Measurements from ENCODE around the gene VPS54.

The VPS54 gene

DNA sequence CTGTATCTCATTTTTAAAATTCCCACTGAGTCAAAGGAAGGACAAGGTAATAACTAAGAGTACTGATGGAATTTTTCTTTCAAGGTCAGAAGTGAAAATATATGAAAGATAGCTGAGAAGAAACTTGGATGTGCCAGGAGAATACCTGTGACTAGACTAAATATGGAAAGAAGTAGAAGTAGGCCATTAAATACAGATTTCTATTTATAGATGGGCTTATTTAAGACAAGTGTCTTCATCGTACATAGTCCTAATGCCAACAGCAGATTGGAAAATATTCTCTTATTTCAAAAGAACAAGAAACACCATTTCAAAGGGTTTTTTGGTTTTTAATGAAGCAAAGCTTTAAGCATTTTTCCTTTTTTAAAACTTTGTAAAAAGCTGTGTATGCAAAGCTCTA is 155.5 kb downstream of the VPS54 start:
- Histone ChIP-seq H3K4me3 (ENCODE audit: low read depth in 1 of 5, low read length in 5 of 5) (no peak overlapping the region), H3K9ac (ENCODE audit: low read length in 5 of 5) (no peak overlapping the region), H3K36me3 (ENCODE audit: control insufficient read depth in 5 of 5, insufficient read depth in 5 of 5, low read length in 5 of 5) (peaks cover 28 to 62% (median 55%) of the 10 kb centered on the region in 5 donors), H3K4me1 (ENCODE audit: control insufficient read depth in 5 of 5, insufficient read depth in 5 of 5, low read length in 5 of 5) (peaks cover 0 to 13% (median 6%) of the 10 kb centered on the region in 5 donors), H3K27me3 (ENCODE audit: control insufficient read depth in 5 of 5, insufficient read depth in 4 of 5, low read length in 5 of 5) (no peaks in the 10 kb centered on the region), H3K27ac (ENCODE audit: low read depth, low read length) (peak overlapping the region; percentile 61), H3K9me3 (ENCODE audit: control insufficient read depth in 5 of 5, low read length in 5 of 5) (no peaks in the 10 kb centered on the region)

DNA sequence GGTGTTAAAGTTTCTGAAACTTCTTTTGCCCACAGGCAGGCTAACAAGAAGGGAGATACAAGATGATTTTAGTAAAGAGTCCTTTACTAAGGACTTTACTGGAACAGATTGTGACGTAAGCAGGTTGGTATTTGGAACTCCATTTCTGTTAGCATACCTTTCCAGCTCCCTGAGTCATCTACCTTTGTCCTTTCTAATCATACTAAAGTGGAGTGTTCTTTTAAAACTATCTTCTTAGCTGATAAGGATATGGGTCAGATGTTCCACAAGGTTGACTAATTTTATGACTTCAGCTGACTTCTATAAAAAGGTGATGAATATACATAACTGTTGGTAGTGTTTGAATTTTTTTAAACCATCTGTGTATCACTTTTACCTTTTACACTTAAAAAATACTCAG is 156.4 kb downstream of the VPS54 start:
- Histone ChIP-seq H3K27me3 (ENCODE audit: control insufficient read depth in 5 of 5, insufficient read depth in 4 of 5, low read length in 5 of 5) (no peaks in the 10 kb centered on the region), H3K9ac (ENCODE audit: low read length in 5 of 5) (peak overlapping the region in 1 of 5 donors; percentile 51), H3K4me3 (ENCODE audit: low read depth in 1 of 5, low read length in 5 of 5) (no peak overlapping the region), H3K36me3 (ENCODE audit: control insufficient read depth in 5 of 5, insufficient read depth in 5 of 5, low read length in 5 of 5) (peaks cover 32 to 65% (median 60%) of the 10 kb centered on the region in 5 donors), H3K4me1 (ENCODE audit: control insufficient read depth in 5 of 5, insufficient read depth in 5 of 5, low read length in 5 of 5) (peaks cover 0 to 13% (median 6%) of the 10 kb centered on the region in 5 donors), H3K9me3 (ENCODE audit: control insufficient read depth in 5 of 5, low read length in 5 of 5) (no peaks in the 10 kb centered on the region), H3K27ac (ENCODE audit: low read depth, low read length) (peak overlapping the region; percentile 61)

DNA sequence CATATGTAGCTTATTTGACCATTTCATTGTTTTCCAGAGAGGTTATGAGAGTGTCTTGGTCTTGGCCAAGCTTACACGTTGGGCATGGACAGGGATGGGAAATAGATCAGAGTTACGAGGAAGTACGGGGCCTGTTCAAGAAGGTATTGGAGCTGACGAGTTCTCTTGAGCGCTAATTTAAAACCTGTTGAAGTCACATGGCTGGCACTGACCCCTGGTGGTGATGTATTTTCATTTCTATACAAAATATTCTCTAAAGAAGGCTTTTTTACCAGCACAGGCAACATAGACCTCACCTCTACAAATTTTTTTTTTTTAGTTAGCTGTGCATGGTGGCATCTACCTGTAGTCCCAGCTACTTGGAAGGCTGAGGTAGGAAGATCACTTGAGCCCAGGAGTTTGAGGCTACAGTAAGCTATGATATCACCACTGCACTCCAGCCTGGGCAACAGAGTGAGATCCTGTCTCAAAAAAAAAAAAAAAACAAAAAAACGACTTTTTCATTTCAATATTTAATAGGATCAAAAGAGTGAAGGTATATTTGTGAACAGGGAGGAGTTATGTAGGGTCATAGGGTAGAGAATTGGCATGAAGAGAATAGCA is 157.9 kb downstream of the VPS54 start:
- H3K9ac ChIP-seq (ENCODE audit: low read length in 5 of 5): peak overlapping the region in 2 of 5 donors; percentile 3 to 35
- peaks cover 42 to 75% (median 60%) of the 10 kb centered on the region in 5 donors for H3K36me3 ChIP-seq (ENCODE audit: control insufficient read depth in 5 of 5, insufficient read depth in 5 of 5, low read length in 5 of 5)
- H3K9me3 ChIP-seq (ENCODE audit: control insufficient read depth in 5 of 5, low read length in 5 of 5): no peaks in the 10 kb centered on the region
- H3K27me3 ChIP-seq (ENCODE audit: control insufficient read depth in 5 of 5, insufficient read depth in 4 of 5, low read length in 5 of 5): no peaks in the 10 kb centered on the region
- peak overlapping the region; percentile 61 for H3K27ac ChIP-seq (ENCODE audit: low read depth, low read length)
- H3K4me3 ChIP-seq (ENCODE audit: low read depth in 1 of 5, low read length in 5 of 5): no peak overlapping the region
- peaks cover 0 to 18% (median 6%) of the 10 kb centered on the region in 5 donors for H3K4me1 ChIP-seq (ENCODE audit: control insufficient read depth in 5 of 5, insufficient read depth in 5 of 5, low read length in 5 of 5)

DNA sequence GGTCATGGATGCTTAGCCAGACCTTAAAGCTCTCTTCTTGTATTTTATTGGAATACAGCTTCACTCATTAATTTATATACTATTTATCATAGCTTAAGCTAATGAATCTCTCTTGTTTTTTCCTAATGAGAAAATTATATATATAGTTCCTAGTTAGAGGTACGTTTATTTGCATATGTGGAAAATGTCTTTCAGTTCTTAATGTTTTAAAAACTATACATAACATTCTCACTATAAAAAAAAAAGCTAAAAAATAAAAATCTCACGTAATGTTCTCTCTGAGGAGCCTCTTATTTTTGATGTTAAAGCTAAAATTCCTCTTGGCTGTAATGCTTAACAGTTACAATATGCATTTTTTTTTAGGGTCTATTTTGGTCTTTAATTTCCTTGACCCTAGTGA is 160.9 kb downstream of the VPS54 start:
- Histone ChIP-seq H3K4me1 (ENCODE audit: control insufficient read depth in 5 of 5, insufficient read depth in 5 of 5, low read length in 5 of 5) (peaks cover 0 to 31% (median 24%) of the 10 kb centered on the region in 5 donors), H3K36me3 (ENCODE audit: control insufficient read depth in 5 of 5, insufficient read depth in 5 of 5, low read length in 5 of 5) (peaks cover 32 to 63% (median 45%) of the 10 kb centered on the region in 5 donors), H3K27me3 (ENCODE audit: control insufficient read depth in 5 of 5, insufficient read depth in 4 of 5, low read length in 5 of 5) (no peaks in the 10 kb centered on the region), H3K27ac (ENCODE audit: low read depth, low read length) (no peak overlapping the region), H3K9ac (ENCODE audit: low read length in 5 of 5) (no peak overlapping the region), H3K9me3 (ENCODE audit: control insufficient read depth in 5 of 5, low read length in 5 of 5) (no peaks in the 10 kb centered on the region), H3K4me3 (ENCODE audit: low read depth in 1 of 5, low read length in 5 of 5) (no peak overlapping the region)

DNA sequence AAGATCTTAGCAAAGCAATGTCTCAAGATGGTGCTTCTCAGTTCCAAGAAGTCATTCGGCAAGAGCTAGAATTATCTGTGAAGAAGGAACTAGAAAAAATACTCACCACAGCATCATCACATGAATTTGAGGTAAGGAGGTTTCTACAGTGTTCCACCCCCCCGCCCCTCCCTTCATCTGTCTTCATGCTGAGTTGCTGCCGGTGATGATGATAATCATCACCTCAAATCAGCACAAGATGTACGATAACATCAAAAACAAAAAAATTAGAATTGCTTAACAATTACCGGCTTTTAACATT is 163.0 kb downstream of the VPS54 start:
- peaks cover 0 to 49% (median 44%) of the 10 kb centered on the region in 5 donors for H3K4me1 ChIP-seq (ENCODE audit: control insufficient read depth in 5 of 5, insufficient read depth in 5 of 5, low read length in 5 of 5)
- peak overlapping the region in 1 of 5 donors; percentile 40 for H3K9ac ChIP-seq (ENCODE audit: low read length in 5 of 5)
- no peaks in the 10 kb centered on the region for H3K9me3 ChIP-seq (ENCODE audit: control insufficient read depth in 5 of 5, low read length in 5 of 5)
- no peaks in the 10 kb centered on the region for H3K27me3 ChIP-seq (ENCODE audit: control insufficient read depth in 5 of 5, insufficient read depth in 4 of 5, low read length in 5 of 5)
- peak overlapping the region; percentile 95 for H3K27ac ChIP-seq (ENCODE audit: low read depth, low read length)
- H3K36me3 ChIP-seq (ENCODE audit: control insufficient read depth in 5 of 5, insufficient read depth in 5 of 5, low read length in 5 of 5): peaks cover 27 to 43% (median 33%) of the 10 kb centered on the region in 5 donors
- H3K4me3 ChIP-seq (ENCODE audit: low read depth in 1 of 5, low read length in 5 of 5): no peak overlapping the region

DNA sequence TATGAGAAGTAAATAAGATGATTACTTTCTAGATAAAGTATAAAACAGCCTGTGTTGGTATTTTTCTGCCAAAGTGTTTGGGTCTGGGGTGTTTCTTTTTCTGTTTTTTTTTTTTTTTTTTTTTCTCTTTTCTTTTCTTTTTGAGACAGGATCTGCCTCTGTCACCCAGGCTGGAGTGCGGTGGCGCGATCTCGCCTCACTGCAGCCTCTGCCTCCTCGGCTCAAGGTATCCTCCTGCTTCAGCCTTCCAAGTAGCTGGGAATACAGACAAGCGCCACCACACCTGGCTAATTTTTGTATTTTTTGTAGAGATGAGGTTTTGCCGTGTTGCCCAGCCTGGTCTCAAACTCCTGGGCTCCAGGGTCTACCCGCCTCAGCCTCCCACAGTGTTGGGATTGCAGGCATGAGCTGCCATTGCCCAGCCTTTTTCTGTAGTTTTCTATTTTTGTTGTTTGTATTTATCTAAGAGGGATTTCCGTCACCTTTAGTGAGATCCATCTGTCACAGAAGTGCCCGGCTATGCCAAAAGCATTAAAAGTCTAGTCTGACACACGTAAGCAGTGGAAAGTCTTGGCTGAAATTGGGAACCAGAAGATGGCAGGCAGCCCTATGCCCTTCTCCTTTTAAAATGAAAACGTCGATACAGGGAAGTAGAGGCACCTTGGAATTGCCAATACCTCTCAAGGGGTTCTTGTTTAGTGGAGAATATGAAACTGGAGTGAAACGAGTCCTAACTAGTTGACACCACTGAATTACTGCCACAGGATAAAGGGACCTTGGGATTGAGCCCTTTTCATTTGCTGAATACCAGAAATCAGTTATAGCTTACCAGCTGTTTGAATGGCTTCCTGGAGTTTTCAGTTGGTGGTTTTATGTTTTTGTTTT is 163.6 kb downstream of the VPS54 start:
- Histone ChIP-seq H3K27ac (ENCODE audit: low read depth, low read length) (peak overlapping the region; percentile 95), H3K9ac (ENCODE audit: low read length in 5 of 5) (peak overlapping the region in 1 of 5 donors; percentile 40), H3K27me3 (ENCODE audit: control insufficient read depth in 5 of 5, insufficient read depth in 4 of 5, low read length in 5 of 5) (no peaks in the 10 kb centered on the region), H3K4me3 (ENCODE audit: low read depth in 1 of 5, low read length in 5 of 5) (no peak overlapping the region), H3K9me3 (ENCODE audit: control insufficient read depth in 5 of 5, low read length in 5 of 5) (no peaks in the 10 kb centered on the region), H3K4me1 (ENCODE audit: control insufficient read depth in 5 of 5, insufficient read depth in 5 of 5, low read length in 5 of 5) (peaks cover 0 to 55% (median 50%) of the 10 kb centered on the region in 5 donors), H3K36me3 (ENCODE audit: control insufficient read depth in 5 of 5, insufficient read depth in 5 of 5, low read length in 5 of 5) (peaks cover 29 to 41% (median 31%) of the 10 kb centered on the region in 5 donors)

DNA sequence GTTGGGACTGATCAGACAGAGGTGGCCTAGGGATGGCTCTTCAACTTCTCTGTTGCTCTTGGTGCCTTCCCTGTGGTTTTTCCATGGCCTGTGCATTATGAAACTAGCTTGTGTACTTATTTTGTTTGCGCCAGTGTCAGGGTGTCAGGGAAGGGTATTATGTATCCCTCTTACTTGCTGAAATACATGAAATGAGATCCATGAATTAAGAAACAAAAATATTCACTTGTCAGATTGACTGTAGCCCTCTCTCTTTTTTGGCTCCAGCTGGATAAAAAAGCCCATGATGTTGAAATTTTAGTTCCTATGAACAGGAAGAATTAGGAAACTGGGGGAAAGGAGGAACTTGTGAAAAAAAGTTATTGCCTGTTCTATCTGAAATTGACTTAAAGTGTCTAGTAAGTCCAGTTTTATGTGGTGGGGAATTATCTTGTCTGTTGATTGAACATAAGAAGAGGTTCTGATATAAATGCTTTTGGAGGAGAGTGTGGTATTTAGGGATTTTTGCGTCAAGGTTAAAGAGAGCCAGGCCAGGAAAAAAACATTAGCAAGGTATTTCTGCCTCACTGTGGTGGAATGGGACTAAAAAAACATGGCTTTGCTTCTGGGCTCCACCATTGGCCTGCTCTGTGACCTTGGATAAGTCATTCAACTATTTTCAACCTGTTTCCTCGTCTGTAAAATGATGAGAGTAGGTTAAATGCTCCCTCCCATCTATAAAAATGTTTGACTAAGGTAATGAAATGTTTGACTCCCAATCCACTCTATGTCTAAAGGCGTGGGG is 165.5 kb downstream of the VPS54 start:
- H3K36me3 ChIP-seq (ENCODE audit: control insufficient read depth in 5 of 5, insufficient read depth in 5 of 5, low read length in 5 of 5): peaks cover 15 to 25% (median 18%) of the 10 kb centered on the region in 5 donors
- no peaks in the 10 kb centered on the region for H3K27me3 ChIP-seq (ENCODE audit: control insufficient read depth in 5 of 5, insufficient read depth in 4 of 5, low read length in 5 of 5)
- H3K9me3 ChIP-seq (ENCODE audit: control insufficient read depth in 5 of 5, low read length in 5 of 5): no peaks in the 10 kb centered on the region
- peak overlapping the region; percentile 95 for H3K27ac ChIP-seq (ENCODE audit: low read depth, low read length)
- peaks cover 0 to 74% (median 66%) of the 10 kb centered on the region in 5 donors for H3K4me1 ChIP-seq (ENCODE audit: control insufficient read depth in 5 of 5, insufficient read depth in 5 of 5, low read length in 5 of 5)
- H3K4me3 ChIP-seq (ENCODE audit: low read depth in 1 of 5, low read length in 5 of 5): no peak overlapping the region
- peak overlapping the region; percentile 4 to 88 (median 51) for H3K9ac ChIP-seq (ENCODE audit: low read length in 5 of 5)

DNA sequence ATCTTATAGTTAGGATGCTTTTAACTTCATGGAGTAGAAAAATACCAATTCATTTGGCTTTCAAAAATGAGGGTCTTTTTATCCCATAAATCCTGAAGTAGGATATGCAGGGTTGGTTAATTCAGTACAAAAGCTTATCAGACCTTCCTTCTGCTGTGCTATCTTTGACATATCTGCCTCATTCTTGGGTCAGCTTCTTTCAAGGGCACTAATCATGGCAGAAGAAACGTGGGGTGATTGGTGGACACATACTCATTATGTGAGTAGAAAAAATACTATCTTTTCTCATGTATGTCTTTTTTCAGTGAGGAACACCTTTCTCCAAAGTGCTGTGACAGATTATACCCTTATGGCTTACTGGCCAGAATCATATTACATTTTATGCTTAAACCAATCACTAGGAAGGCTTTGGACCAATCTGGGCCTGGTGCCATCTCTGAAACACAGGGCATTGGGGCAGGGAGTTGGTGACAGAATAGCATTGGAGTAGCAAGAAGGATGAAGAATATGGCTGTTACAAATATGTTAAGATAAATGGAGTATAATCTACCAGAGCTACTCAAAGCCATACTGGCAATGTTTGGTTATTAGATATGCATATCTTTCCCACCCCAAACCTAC is 167.4 kb downstream of the VPS54 start:
- Histone ChIP-seq H3K27ac (ENCODE audit: low read depth, low read length) (peak overlapping the region; percentile 95), H3K27me3 (ENCODE audit: control insufficient read depth in 5 of 5, insufficient read depth in 4 of 5, low read length in 5 of 5) (no peaks in the 10 kb centered on the region), H3K9me3 (ENCODE audit: control insufficient read depth in 5 of 5, low read length in 5 of 5) (no peaks in the 10 kb centered on the region), H3K36me3 (ENCODE audit: control insufficient read depth in 5 of 5, insufficient read depth in 5 of 5, low read length in 5 of 5) (peaks cover 2 to 8% (median 5%) of the 10 kb centered on the region in 5 donors), H3K4me1 (ENCODE audit: control insufficient read depth in 5 of 5, insufficient read depth in 5 of 5, low read length in 5 of 5) (peaks cover 0 to 86% (median 71%) of the 10 kb centered on the region in 5 donors), H3K9ac (ENCODE audit: low read length in 5 of 5) (peak overlapping the region in 1 of 5 donors; percentile 37), H3K4me3 (ENCODE audit: low read depth in 1 of 5, low read length in 5 of 5) (no peak overlapping the region)

DNA sequence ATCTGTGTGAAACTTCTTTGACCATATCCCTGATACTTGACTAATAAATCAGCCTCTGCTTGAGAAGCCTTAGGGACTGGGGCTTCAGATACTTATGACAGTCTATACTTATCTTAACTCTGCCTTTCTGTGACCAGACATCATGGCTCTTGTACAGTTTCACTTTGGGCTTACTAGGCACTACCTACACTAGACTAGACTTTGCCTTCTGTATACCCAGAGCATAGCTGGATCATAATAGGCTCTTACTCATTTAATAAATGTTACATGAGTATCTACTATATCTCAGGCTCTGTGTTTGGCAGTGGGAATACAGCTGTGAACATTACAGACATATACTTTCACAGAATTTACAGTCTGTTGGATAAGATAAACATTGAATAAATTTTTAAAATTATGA is 168.6 kb downstream of the VPS54 start:
- peaks cover 0 to 4% (median 0%) of the 10 kb centered on the region in 5 donors for H3K36me3 ChIP-seq (ENCODE audit: control insufficient read depth in 5 of 5, insufficient read depth in 5 of 5, low read length in 5 of 5)
- no peaks in the 10 kb centered on the region for H3K27me3 ChIP-seq (ENCODE audit: control insufficient read depth in 5 of 5, insufficient read depth in 4 of 5, low read length in 5 of 5)
- no peak overlapping the region for H3K4me3 ChIP-seq (ENCODE audit: low read depth in 1 of 5, low read length in 5 of 5)
- peaks cover 0 to 86% (median 71%) of the 10 kb centered on the region in 5 donors for H3K4me1 ChIP-seq (ENCODE audit: control insufficient read depth in 5 of 5, insufficient read depth in 5 of 5, low read length in 5 of 5)
- no peaks in the 10 kb centered on the region for H3K9me3 ChIP-seq (ENCODE audit: control insufficient read depth in 5 of 5, low read length in 5 of 5)
- peak overlapping the region; percentile 95 for H3K27ac ChIP-seq (ENCODE audit: low read depth, low read length)
- H3K9ac ChIP-seq (ENCODE audit: low read length in 5 of 5): peak overlapping the region in 1 of 5 donors; percentile 42
